Epithelial cell of proximal tubule (primary cell): ENCODE data around the gene SCFD2. TPM values are rescaled to one million over a fixed set of nuclear protein-coding genes. Genes with fewer than 3 reads are reported as not detected.

Source experiments
- DNase-seq: peaks from one replicate; pipeline ENCODE4 v3.0.0-alpha.2; 2011; ENCODE audit warnings: low read depth
- H3K4me3 ChIP-seq: 2 replicates; pipeline ENCODE4 v1.5.1; 2011; ENCODE audit warnings: low read depth, mild to moderate bottlenecking, low read length
- total RNA-seq: library from RNA; depleted of rRNA; stranded (reverse); fragments of >200 nt; gene quantifications from 2 replicates; pipeline ENCODE4 v1.2.3, GENCODE V29; 2015
- TF ChIP-seq, protein P1 (sequence below): conservative IDR thresholded peaks from 2 replicates; pipeline ENCODE4 v1.5.1; 2012; ENCODE audit warnings: low read depth, mild to moderate bottlenecking, low read length

SCFD2 gene
- total RNA-seq, 1 donor from 2014 or later = 8.9 TPM

DNA sequence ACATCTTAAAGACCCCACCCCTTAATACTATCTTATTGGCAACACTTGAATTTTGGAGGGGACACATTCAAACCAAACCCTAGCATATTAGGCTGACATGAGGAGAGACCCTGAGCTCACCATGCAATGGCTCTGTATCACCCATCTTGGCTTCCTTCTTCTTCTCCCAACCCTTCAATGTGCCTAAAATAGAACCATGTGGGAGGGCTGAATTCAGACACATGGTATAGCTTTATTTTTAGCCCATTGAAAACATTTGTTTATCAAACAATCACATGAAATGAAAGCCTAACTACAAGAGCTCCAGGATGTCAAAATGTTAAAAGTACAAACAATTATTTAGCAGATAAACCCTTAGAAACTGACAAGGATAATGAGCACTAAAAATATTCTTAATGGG lies 422.2 kb downstream of the SCFD2 start:
- TF ChIP-seq, protein P1, sequence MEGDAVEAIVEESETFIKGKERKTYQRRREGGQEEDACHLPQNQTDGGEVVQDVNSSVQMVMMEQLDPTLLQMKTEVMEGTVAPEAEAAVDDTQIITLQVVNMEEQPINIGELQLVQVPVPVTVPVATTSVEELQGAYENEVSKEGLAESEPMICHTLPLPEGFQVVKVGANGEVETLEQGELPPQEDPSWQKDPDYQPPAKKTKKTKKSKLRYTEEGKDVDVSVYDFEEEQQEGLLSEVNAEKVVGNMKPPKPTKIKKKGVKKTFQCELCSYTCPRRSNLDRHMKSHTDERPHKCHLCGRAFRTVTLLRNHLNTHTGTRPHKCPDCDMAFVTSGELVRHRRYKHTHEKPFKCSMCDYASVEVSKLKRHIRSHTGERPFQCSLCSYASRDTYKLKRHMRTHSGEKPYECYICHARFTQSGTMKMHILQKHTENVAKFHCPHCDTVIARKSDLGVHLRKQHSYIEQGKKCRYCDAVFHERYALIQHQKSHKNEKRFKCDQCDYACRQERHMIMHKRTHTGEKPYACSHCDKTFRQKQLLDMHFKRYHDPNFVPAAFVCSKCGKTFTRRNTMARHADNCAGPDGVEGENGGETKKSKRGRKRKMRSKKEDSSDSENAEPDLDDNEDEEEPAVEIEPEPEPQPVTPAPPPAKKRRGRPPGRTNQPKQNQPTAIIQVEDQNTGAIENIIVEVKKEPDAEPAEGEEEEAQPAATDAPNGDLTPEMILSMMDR = no peak
- H3K4me3 ChIP-seq = no peak overlapping the region
- DNase-seq = no peak

DNA sequence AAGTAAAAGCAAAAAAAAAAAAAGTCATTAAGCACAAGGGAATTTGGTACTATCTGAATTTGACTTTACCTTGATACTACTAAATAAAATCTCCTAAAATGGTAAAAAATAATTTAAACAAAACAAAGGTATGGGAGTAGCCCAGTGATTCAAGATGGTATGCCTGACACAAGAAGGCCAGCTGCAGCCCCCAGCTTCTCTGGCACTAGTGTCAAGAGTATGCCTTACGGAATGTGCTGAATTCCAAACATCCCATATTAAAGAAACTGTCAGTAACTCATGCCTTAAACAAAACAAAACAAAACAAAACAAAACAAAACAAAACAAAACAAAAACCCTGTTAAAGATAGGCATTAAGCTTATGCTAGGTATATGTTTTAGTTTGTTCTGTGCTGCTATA lies 422.9 kb downstream of the SCFD2 start:
- no peak for DNase-seq
- TF ChIP-seq, protein P1 = no peak

DNA sequence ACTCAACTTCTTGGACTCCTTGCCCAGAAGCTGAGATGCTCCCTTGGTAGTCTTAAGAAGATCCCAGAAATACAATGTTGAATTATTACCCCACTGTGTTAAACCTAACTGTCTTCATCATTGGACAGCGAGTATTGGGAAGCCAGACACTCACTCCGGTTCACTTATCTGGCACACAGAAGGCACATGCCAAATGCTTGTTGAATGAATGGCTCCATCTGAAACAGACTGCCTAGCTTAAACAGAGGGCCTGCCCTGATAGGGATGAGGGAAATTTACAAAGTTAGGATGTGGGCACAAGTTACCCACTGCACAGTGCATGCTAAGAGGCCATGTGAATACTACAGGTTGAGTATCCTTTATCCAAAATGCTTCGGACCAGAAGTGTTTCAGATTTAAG lies 424.4 kb downstream of the SCFD2 start:
- H3K4me3 ChIP-seq = no peak overlapping the region
- TF ChIP-seq, protein P1 = no peak
- DNase-seq = no peak

More for the DNA sequence above, 422.9 kb downstream of the SCFD2 start:
- no peak overlapping the region for H3K4me3 ChIP-seq

DNA sequence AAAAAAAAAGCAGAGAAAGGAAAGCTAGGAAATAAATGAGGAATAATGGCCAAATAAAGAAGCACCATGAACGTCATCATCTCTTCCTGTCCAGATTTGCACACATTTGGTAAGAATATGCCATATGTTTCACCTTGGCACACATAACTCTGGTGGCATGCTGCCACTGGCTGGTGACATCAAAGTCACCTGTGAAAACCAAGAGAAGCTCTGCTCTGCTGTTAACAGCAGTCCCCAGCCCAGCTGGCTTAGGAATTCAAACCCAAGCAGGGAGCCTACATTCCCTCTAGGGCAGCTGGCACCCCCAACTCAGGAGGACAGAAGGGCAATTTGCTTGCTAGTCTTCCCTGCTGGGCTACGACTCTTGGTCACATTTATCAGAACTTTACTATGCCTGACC lies 426.1 kb downstream of the SCFD2 start:
- no peak for DNase-seq
- TF ChIP-seq, protein P1 = no peak
- no peak overlapping the region for H3K4me3 ChIP-seq

DNA sequence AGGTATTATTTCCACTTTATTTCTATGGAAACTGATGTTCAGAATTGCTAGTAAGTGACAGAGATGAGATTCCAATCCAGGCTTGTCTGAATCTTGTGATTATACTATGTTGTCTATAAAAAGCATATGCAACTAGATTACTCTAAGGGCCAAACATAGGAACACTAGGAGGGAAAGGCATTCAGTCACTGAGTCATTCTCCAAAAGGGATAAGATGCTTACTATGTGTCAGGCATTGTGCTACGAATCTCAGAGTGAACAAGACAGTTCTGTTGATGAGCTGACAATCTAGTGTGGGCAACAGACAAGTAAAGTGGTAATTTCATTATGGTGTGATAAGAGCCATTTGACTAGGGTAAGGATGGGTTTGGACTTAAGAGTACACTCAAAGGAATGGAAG lies 426.5 kb downstream of the SCFD2 start:
- DNase-seq = no peak

DNA sequence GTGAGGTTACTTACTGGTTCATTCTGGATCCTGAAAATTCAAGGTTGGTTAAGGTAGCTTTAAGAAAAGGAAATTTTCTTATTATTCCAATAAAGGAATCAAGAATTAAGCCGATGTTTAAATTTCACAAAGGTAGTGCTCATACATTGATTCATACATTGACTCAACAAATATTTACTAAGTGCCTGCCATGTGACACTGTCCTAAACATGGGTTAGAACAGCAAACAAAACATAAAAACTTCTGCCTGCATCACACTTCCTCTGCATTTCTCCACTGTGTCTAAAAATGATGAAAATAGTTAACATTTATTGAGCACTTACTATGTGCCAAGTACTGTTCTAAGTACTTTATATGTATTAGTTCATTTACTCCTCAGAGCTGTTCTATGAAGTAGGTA lies 428.0 kb downstream of the SCFD2 start:
- DNase-seq = no peak
- TF ChIP-seq, protein P1 = no peak
- no peak overlapping the region for H3K4me3 ChIP-seq

More for the DNA sequence above, 426.5 kb downstream of the SCFD2 start:
- no peak overlapping the region for H3K4me3 ChIP-seq
- TF ChIP-seq, protein P1 = no peak

DNA sequence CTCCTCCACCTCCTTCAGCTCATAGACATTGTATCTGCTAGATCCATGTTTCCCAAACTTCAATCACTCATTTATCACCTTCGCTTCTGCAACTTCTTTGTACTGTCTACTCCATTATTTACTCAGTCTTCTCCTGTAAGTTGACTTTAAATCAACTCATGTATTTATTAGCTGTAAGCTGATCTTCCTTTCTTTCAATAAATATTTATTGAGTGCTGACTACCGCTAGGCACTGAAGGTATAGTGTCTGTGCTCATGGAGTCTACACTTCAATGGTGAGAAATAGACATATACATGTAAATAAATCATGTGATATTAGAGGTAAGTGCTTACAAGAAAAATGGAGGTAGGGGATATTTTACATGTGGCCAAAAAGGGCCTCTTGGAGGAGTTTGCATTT lies 429.1 kb downstream of the SCFD2 start:
- DNase-seq = no peak
- H3K4me3 ChIP-seq = no peak overlapping the region
- TF ChIP-seq, protein P1 = no peak
